GM06990 (cell line): ENCODE results near the gene TRA2B.

Source experiments
- DNase-seq: peaks from one replicate; pipeline ENCODE4 v3.0.0-alpha.2; 2011; ENCODE audit not compliant: insufficient read length; ENCODE audit errors: extremely low read depth
- H3K27me3 ChIP-seq: replicated peaks from 2 replicates; pipeline ENCODE4 v1.6.0; 2011; ENCODE audit warnings: low read length; ENCODE audit not compliant: control insufficient read depth, insufficient read depth
- H3K36me3 ChIP-seq: 2 replicates; pipeline ENCODE4 v1.5.1; 2011; ENCODE audit warnings: low read length; ENCODE audit not compliant: control insufficient read depth, insufficient read depth
- H3K4me3 ChIP-seq: replicated peaks from 2 replicates; pipeline ENCODE4 v1.5.1; 2011; ENCODE audit warnings: low read depth, mild to moderate bottlenecking, control low read depth, low read length
- CTCF ChIP-seq: IDR thresholded peaks from 2 replicates; pipeline ENCODE4 v1.5.1; 2011; ENCODE audit warnings: low read length, control low read depth, mild to moderate bottlenecking, inconsistent platforms; ENCODE audit not compliant: insufficient read depth, poor library complexity, severe bottlenecking

TRA2B gene

GRCh38 chr3:185939721-185940120, 1.9 kb upstream of the TRA2B start:
- Histone ChIP-seq H3K36me3 (no peaks in the 10 kb centered on the region), H3K27me3 (no peaks in the 10 kb centered on the region), H3K4me3 (no peak overlapping the region)
- no peak for DNase-seq
- no peak for TF ChIP-seq CTCF

GRCh38 chr3:185936814-185937688, 763 bp downstream of the TRA2B start:
- Histone ChIP-seq H3K4me3 (peak overlapping the region; percentile 100), H3K27me3 (no peaks in the 10 kb centered on the region), H3K36me3 (no peaks in the 10 kb centered on the region)
- no peak for TF ChIP-seq CTCF
- DNase-seq: peak; percentile 90

GRCh38 chr3:185936273-185936629, 1.6 kb downstream of the TRA2B start:
- Histone ChIP-seq H3K36me3 (no peaks in the 10 kb centered on the region), H3K4me3 (peak overlapping the region; percentile 100), H3K27me3 (no peaks in the 10 kb centered on the region)
- no peak for DNase-seq
- TF ChIP-seq CTCF: no peak

GRCh38 chr3:185935465-185936272, 2.1 kb downstream of the TRA2B start:
- no peak for TF ChIP-seq CTCF
- no peak for DNase-seq
- peak overlapping the region; percentile 100 for H3K4me3 ChIP-seq
- peaks cover 2% of the 10 kb centered on the region for H3K36me3 ChIP-seq
- no peaks in the 10 kb centered on the region for H3K27me3 ChIP-seq

GRCh38 chr3:185934767-185935464, 2.9 kb downstream of the TRA2B start:
- peaks cover 2% of the 10 kb centered on the region for H3K36me3 ChIP-seq
- peak overlapping the region; percentile 100 for H3K4me3 ChIP-seq
- no peaks in the 10 kb centered on the region for H3K27me3 ChIP-seq
- no peak for TF ChIP-seq CTCF
- no peak for DNase-seq
